Stomach smooth muscle (tissue), 2 donors: ENCODE measurements around the gene MPHOSPH9.

Experiments used
- H3K27ac ChIP-seq: one replicate; pipeline ENCODE4 v1.7.0; 2013; ENCODE audit warnings: mild to moderate bottlenecking, low read length, inconsistent platforms
- H3K27me3 ChIP-seq, 2 donors: one replicate each; pipeline ENCODE4 v1.7.0; 2013; ENCODE audit warnings: low read length in 2 of 2; ENCODE audit not compliant: insufficient read depth in 2 of 2, control insufficient read depth in 1 of 2
- H3K36me3 ChIP-seq, 2 donors: one replicate each; pipeline ENCODE4 v1.7.0; 2013; ENCODE audit warnings: low read length in 2 of 2; ENCODE audit not compliant: control insufficient read depth in 2 of 2, insufficient read depth in 2 of 2
- H3K4me1 ChIP-seq: one replicate; pipeline ENCODE4 v1.7.0; 2013; ENCODE audit warnings: low read length; ENCODE audit not compliant: control insufficient read depth, insufficient read depth
- H3K4me3 ChIP-seq, 2 donors: one replicate each; pipeline ENCODE4 v1.7.0; 2013; ENCODE audit warnings: low read length in 2 of 2
- H3K9ac ChIP-seq, 2 donors: one replicate each; pipeline ENCODE4 v1.7.0; 2013; ENCODE audit warnings: low read length in 2 of 2, mild to moderate bottlenecking in 1 of 2
- H3K9me3 ChIP-seq, 2 donors: one replicate each; pipeline ENCODE4 v1.7.0; 2013; ENCODE audit warnings: low read length in 2 of 2; ENCODE audit not compliant: control insufficient read depth in 2 of 2
- donor health status: healthy.
- donor health status: Pancreatic carcinoma.

MPHOSPH9 gene

DNA sequence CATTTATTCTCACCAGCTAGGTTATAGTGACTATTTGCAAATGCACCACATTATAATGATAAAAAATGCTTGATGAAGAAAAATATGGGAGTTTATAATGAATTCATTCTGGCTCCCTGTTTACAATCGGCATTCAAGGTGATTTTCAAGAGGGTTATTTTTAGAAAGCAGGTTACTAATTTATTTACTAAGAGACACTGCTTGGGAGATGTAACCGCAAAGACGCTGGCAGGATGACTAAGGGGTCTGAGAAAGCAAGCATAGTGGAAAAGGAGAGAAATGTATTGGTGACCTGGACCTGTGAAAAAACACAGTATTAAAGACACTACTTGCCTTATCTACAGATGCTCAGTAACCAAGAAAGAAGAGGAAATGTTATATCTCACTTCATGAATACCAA is 68.7 kb downstream of the MPHOSPH9 start:
- Histone ChIP-seq H3K4me3 (no peak overlapping the region), H3K4me1 (no peaks in the 10 kb centered on the region), H3K27me3 (no peaks in the 10 kb centered on the region), H3K9ac (no peak overlapping the region), H3K9me3 (no peaks in the 10 kb centered on the region), H3K27ac (no peak overlapping the region), H3K36me3 (peaks cover 4 to 22% of the 10 kb centered on the region in 2 donors)

DNA sequence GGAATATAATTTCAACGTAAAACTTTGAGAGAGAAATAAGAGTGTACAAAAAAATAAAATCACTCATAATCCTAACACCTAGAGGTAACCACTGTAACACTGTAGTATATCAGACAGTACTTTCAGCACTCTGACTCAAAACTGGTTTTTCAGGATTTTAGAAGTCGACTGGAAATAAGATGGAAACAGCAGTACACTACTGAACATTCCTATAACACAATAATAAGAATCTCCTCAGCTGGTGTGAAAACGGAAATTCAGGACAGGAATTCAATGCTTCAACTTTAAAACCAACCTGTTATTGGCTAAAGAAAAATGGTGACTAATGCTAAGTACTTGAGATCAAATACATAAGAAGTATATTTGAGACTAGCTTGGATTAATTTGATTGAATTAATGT is 69.7 kb downstream of the MPHOSPH9 start:
- Histone ChIP-seq H3K27ac (no peak overlapping the region), H3K9ac (no peak overlapping the region), H3K4me3 (no peak overlapping the region), H3K9me3 (no peaks in the 10 kb centered on the region), H3K36me3 (peaks cover 4 to 22% of the 10 kb centered on the region in 2 donors), H3K27me3 (no peaks in the 10 kb centered on the region), H3K4me1 (no peaks in the 10 kb centered on the region)

DNA sequence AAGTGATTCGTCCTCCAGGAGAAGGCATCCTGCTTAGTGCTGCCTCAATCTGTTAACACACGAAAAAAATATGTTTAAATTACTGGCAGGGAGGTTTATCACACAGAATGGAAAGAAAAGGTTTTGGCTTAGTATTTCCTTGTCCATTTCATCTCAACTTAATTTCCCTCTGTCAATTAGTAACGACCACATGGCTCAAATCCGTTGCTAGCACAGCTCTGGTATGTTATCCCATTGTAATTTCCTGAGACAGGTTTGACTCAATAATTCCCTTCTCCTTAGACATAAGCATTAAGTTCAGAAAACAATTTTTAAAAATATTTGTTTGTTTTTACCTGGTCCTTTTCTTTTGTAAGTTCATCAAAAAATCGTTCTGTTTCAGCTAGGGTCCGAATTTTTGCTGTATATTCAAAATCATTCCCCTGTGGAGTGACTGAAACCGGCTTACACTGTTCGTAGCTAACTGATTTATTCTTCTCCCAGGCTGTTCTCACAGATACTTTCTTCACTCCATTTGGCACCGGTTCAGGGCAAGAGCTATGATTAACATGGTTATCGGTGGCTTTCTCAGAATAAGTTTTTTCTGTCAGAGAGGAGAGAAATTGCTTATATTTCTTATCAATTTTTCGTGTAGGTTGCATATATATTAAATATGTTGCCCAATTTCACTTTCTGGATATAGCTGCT is 72.0 kb downstream of the MPHOSPH9 start:
- no peaks in the 10 kb centered on the region for H3K27me3 ChIP-seq
- H3K4me3 ChIP-seq = no peak overlapping the region
- no peak overlapping the region for H3K27ac ChIP-seq
- no peaks in the 10 kb centered on the region for H3K4me1 ChIP-seq
- peaks cover 4 to 19% of the 10 kb centered on the region in 2 donors for H3K36me3 ChIP-seq
- no peaks in the 10 kb centered on the region for H3K9me3 ChIP-seq
- no peak overlapping the region for H3K9ac ChIP-seq

DNA sequence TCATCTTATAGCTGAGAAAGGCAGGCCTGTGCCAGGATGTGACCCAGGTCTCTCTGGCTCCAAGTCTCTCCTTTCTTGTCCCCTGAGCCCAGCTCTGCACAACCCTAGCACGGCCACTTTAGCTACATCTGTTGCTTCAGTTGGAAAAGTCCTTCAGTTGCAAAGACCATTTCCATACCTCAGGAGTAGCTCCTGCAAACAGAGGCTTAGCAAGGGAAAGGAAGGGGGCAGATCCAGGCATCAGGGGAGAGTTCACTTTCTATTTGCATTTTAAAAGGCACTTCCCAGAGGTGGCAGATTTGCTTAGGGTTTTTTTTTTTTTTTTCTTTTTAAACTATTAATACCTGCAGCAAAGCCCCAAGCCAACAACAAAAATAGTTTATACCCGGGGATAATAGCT is 79.0 kb downstream of the MPHOSPH9 start:
- H3K36me3 ChIP-seq = peaks cover 0 to 4% of the 10 kb centered on the region in 2 donors
- H3K9ac ChIP-seq = no peak overlapping the region
- no peaks in the 10 kb centered on the region for H3K9me3 ChIP-seq
- H3K4me1 ChIP-seq = peaks cover 24% of the 10 kb centered on the region
- no peak overlapping the region for H3K27ac ChIP-seq
- H3K4me3 ChIP-seq = no peak overlapping the region
- no peaks in the 10 kb centered on the region for H3K27me3 ChIP-seq

DNA sequence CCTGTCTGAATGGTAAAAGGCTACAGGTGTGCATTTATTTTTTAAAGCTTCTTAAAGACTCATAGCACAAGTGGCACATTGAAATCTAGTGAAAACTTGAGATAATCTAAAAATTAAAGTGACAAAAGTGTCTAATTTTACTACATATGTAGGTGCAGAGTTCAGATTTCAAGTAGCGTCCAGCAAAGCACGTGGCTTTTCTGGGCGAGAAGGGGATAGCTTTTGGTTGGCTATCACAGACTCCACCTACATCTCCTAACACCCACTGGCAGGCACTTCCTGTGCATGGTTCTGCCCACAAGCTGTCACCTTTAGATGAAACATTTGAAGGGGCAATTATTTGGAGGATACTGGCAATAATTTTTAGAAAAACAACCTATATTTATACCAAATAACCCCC is 80.1 kb downstream of the MPHOSPH9 start:
- Histone ChIP-seq H3K36me3 (peaks cover 0 to 6% of the 10 kb centered on the region in 2 donors), H3K27ac (no peak overlapping the region), H3K9ac (no peak overlapping the region), H3K27me3 (no peaks in the 10 kb centered on the region), H3K4me1 (peaks cover 28% of the 10 kb centered on the region), H3K4me3 (no peak overlapping the region), H3K9me3 (no peaks in the 10 kb centered on the region)

DNA sequence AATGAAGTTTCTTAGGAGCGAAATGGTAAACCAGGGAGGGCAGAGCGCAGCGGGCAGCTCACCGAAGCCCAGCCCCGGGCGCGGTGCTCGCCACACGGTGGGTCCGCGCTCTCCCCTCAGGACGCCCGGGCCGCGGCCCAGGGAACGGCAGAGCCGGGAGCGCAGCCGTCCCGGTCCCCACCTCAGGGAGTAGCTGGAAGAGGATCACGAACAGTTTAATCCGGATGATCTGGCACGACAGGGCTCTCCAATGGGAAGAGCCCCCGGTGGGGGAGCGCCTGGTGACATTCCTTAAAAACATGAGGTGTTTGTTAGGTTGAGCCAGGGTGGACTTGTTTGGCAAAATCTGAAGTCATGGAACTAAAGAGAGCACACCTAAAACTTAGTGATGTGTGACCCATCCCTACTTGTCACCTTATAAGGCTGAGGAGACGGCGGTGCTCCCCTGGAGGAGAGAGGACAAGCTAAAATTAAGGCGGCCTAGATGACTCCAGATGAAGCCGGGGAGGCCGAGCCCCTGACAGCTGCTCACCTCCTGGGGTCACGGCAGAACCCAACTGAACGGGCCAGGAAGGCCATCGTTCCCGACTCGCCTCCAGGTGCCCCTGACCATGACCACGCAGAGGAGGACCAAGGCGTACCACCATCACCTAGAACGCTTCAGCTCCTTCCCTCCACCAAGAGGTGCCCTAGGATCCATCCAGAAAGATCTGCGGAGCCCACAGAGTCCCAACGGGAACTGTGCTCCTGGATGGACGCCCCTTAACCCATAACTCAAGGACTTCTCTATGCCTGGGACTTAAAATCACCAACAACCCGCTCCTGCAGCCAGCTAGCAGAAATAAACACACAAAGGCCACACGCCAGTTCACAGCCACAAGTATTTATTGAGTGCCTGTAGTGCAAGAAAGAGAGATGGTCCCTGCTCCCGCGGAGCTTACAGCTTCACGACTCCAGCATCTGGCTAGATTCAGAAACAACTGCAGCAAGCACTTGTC is 81.2 kb downstream of the MPHOSPH9 start:
- Histone ChIP-seq H3K9me3 (no peaks in the 10 kb centered on the region), H3K4me3 (peak overlapping the region; percentile 78 to 82), H3K36me3 (peaks cover 0 to 6% of the 10 kb centered on the region in 2 donors), H3K27ac (peak overlapping the region; percentile 74), H3K4me1 (peaks cover 28% of the 10 kb centered on the region), H3K9ac (peak overlapping the region; percentile 71 to 86), H3K27me3 (no peaks in the 10 kb centered on the region)

DNA sequence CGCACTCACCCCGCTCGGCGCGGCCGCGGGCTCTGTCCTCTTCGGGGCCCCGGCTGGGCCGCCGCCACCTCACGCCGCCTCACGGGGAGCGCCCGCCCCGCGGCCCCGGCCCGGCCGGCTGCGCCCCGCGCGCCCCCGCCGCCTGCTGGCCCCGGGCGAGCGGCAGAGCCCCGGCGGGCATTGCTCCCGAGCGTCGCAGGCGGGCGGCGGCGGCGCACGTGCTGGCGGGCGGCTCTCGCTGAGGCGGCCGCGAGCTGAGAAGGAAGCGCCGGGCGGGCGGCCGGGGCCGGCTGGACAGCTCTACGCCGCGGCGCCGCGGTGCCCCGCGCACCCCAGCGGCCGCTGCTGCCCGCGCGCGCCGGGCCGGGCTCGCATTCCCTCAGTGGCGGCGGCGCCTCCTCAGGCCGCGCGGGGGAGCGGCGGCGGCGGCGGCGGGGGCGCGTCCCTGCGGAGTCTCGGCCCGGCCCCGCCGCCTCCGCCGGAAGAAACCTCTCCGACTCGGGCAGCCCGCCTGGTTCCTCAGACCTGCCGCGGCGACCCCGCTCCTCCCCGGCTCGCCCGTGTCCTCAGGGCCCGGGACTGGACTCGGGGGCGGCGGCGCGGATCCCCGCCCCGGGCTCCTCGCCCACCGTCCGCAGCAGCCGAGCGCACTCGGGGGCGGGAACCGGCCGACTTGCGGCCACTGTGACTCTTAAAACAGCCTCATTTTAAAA is 82.0 kb downstream of the MPHOSPH9 start, which contains the start of gene PITPNM2:
Gene PITPNM2 (minus strand): TSS at position 347 of the 713 bp plus-strand sequence. CDS start 116,500 bp downstream, outside the sequence.
- Histone ChIP-seq H3K4me1 (peaks cover 28% of the 10 kb centered on the region), H3K36me3 (peaks cover 0 to 6% of the 10 kb centered on the region in 2 donors), H3K27ac (peak within 1 kb of the TSS; percentile 74)

DNA sequence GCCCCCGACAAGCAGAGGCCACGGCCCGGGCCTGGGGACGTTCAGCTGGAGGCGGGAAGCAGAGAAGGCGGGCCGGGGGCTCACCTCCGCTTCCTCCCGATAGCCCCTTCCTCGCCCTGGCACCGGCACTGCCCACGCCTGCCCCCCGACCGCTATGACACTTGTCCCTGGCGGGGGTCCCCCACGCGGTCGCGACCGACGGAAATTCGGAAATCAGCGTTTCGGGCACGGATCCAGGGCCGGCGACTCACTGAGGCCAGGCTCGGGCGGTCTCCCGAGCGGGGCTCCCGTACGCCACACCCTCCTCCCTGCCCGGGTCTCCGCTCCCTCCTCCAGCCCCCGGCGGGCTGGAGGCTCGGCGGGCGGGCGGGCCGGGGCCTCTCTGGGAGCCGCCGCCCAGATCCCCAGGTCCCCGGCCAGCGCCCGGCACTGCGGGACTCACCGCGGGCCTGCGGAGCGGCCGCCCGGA is 82.6 kb downstream of the MPHOSPH9 start:
- Histone ChIP-seq H3K4me3 (peak overlapping the region; percentile 70 to 81), H3K9me3 (no peaks in the 10 kb centered on the region), H3K27me3 (no peaks in the 10 kb centered on the region), H3K4me1 (peaks cover 28% of the 10 kb centered on the region), H3K9ac (peak overlapping the region; percentile 69 to 85), H3K36me3 (peaks cover 0 to 2% of the 10 kb centered on the region in 2 donors), H3K27ac (peak overlapping the region; percentile 53)

More for the DNA sequence above, 82.0 kb downstream of the MPHOSPH9 start, which contains the start of gene PITPNM2:
- H3K4me3 ChIP-seq = peak within 1 kb of the TSS; percentile 81 to 82
- no peaks in the 10 kb centered on the region for H3K9me3 ChIP-seq
- no peaks in the 10 kb centered on the region for H3K27me3 ChIP-seq
- H3K9ac ChIP-seq = peak within 1 kb of the TSS; percentile 71 to 86

DNA sequence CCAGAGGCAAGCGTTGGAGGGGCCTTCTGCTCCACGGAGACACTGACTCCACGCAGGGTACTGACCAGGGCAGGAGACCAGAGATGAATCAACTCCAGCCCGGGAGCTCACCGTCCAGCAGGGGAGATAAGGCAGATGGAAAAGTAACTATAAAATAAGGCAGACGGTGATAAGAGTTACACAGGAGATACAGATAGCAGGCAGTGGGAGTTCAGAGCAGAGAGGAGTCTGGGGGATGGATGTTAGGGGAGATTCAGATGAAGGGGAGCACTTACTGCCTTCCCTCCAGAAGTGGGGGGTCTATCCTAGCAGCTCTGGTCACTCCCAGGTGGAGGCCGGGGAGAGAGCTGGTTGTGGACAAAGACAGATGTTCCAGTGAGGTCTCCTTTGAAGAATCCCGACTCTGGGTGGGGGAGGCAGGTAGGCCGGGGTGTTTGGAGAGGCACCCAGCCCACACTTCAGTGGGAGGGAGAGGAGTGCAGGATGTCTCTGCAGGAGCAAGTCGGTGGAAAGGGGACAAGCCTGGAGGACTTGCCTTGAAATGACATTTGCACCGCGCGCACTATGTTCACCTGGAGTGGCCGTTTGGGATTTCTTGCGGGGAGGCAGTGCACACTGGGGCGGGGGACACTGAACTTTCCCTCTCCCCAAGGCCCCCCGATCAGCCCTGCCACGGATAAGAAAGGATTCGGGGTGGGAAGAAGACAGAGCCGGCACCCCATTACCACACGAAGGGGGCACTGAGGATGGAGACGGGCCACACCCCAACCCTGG is 83.3 kb downstream of the MPHOSPH9 start:
- Histone ChIP-seq H3K27me3 (no peaks in the 10 kb centered on the region), H3K4me3 (peak overlapping the region; percentile 70 to 81), H3K9ac (peak overlapping the region; percentile 69 to 85), H3K36me3 (peaks cover 0 to 2% of the 10 kb centered on the region in 2 donors), H3K9me3 (no peaks in the 10 kb centered on the region), H3K27ac (peak overlapping the region; percentile 53), H3K4me1 (peaks cover 28% of the 10 kb centered on the region)
